Measurements from ENCODE around the gene PHF20.

DNA sequence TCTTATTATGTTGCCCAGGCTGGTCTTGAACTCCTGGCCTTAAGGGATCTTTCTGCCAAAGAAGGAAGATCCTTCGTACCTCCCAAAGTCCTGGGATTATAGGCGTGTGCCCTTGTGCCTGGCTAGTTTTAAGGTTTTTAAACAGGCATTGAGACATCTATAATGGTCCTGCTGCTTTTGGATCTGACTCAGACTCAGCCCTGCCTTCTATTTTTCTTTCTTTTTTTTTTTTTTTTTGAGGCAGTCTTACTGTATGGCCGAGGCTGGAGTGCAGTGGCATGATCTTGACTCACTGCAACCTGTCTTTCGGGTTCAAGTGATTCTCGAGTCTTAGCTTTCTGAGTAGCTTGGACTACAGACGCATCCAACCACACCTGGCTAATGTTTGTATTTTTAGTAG, 73.7 kb downstream of the PHF20 start:
- TF ChIP-seq GATA2 (IDR thresholded peaks at IDR 0.05; ENCODE audit: insufficient read depth, insufficient read length, low read depth, low read length) (no peak), CTCF (IDR thresholded peaks at IDR 0.05; ENCODE audit: extremely low read depth in 1 of 2, insufficient read depth in 1 of 2, low read depth in 1 of 2, low read length in 2 of 2) (no peak), POLR2AphosphoS5 (IDR thresholded peaks at IDR 0.05; ENCODE audit: insufficient read depth, low read depth, low read length) (no peak), POLR2A (IDR thresholded peaks at IDR 0.05; ENCODE audit: low read depth, low read length) (no peak), EZH2 (IDR thresholded peaks at IDR 0.05; ENCODE audit: borderline replicate concordance, low read depth, low read length, severe bottlenecking) (no peak), MYC (IDR thresholded peaks at IDR 0.05; ENCODE audit: low read depth, low read length) (no peak), JUN (IDR thresholded peaks at IDR 0.05; ENCODE audit: borderline replicate concordance, insufficient read depth, insufficient read length, low read depth) (no peak), FOS (IDR thresholded peaks at IDR 0.05; ENCODE audit: borderline replicate concordance, insufficient read depth, low read length) (no peak), MAX (IDR thresholded peaks at IDR 0.05; ENCODE audit: insufficient read depth, insufficient read length) (no peak)
